ENCODE results near the gene TAF11L10. TPM values are rescaled to one million over a fixed set of nuclear protein-coding genes. Genes with fewer than 3 reads are reported as not detected.
"Not testable (repeated sequence)": the region's sequence is repeated elsewhere in the genome, so short reads cannot be mapped to it uniquely, and the experiment has no call there.

TAF11L10 gene
- not detected in 2 replicates for total RNA-seq (2014; rRNA removed; shearing (Covaris generic))

DNA sequence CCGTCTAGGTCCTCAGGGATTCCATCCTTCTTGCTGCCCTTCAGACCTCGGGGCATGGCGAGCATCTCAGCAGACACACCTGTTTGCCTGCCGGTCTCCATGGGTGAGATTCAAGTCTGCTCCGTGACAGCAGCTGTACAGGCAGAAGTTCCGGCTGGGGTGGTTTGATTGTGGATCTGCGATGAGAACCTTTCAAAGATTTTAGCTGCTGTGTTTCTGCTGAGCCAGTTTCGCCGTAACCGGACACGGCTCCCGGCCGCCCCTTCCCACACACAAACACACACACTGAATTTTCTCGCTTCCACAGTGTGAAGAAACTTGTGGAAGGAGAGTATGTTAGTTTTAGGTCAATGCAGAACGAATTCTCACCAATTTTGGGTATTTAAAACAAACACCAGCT lies at the start of gene TAF11L10:
TAF11L10 (minus strand) TSS at position 101 of the 400 bp plus-strand sequence.
- DNase-seq (ENCODE audit: low spot score): not testable (repeated sequence)

DNA sequence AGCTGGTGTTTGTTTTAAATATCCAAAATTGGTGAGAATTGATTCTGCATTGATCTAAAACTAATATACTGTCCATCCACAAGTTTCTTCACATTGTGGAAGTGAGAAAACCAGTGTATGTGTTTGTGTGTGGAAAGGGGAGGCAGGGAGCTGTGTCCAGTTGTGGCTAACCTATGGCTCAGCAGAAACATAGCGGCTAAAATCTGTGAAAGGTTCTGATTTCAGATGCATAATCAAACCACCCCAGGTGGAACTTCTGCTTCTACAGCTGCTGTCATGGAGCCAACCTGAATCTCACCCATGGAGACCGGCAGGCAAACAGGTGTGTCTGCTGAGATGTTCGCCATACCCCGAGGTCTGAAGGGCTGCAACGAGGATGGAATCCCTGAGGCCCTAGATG lies 36.5 kb upstream of the TAF11L10 start, which contains the start of gene TAF11L14:
TAF11L14 (plus strand) TSS at position 301 of the 400 bp plus-strand sequence.
- DNase-seq (ENCODE audit: low spot score): no peak

DNA sequence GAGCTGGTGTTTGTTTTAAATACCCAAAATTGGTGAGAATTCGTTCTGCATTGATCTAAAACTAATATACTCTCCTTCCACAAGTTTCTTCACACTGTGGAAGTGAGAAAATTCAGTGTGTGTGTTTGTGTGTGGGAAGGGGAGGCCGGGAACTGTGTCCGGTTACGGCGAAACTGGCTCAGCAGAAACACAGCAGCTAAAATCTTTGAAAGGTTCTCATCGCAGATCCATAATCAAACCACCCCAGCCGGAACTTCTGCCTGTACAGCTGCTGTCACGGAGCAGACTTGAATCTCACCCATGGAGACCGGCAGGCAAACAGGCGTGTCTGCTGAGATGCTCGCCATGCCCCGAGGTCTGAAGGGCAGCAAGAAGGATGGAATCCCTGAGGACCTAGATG lies 34.2 kb upstream of the TAF11L10 start, which contains the start of gene TAF11L13:
TAF11L13 (plus strand) TSS at position 301 of the 400 bp plus-strand sequence.
- DNase-seq (ENCODE audit: low spot score): not testable (repeated sequence)

DNA sequence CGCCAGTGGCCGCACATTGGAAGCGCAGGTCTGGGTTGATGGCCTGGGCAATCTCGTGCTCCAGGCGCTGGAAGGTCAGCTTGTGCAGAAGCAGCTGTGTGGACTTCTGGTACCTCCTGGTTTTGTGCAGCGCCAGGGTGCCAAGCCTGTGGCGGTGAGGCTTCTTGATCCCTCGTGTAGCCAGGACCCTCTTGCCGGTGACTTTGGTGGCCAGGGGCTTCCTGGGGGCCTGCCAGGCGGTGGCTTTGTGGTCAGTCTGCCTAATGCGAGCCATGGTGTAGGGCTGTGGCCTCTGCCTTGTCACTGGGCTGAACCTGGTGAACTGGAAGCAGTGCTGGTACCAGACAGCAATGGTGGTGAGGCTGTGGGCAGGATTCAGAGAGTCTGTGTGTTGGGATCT lies 28.1 kb upstream of the TAF11L10 start:
- no peak for DNase-seq (ENCODE audit: low spot score)

DNA sequence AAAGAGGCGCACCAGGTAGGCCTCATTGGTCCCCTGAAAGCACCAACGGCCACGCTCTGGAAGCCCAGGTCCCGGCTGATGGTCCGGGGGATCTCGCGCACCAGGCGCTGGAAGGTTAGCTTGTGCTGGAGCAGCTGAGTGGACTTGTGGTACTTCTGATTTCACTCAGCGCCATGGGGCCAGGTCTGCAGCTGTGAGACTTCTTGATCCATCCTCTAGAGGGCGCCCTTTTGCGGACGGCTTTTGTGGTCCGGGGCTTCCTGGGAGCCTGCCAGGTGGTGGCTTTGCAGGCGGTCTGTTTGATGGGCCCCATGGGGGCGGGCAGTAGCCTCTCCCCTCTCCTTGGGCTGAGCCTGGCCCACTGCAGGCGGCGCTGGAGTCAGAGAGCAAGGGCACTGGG lies 23.0 kb upstream of the TAF11L10 start:
- DNase-seq (ENCODE audit: low spot score): no peak

DNA sequence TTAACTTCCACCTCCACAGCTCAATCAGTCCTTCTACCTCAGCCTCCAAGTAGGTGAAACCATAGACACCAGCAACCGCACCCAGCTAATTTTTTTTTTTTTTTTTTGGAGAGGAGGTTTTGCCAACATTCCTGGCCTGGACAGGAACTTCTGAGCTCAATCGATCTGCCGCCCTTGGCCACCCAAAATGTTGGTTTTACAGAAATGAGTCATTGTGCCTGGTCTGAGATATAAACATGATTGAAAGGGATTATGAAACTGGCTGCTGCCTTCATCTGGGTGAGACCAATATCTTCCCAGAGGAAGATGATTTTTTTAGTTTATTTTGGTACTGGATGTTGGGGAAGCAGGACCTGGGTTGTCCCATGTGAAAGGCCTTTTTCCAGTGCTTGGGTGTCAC lies 21.7 kb upstream of the TAF11L10 start:
- no peak for DNase-seq (ENCODE audit: low spot score)

DNA sequence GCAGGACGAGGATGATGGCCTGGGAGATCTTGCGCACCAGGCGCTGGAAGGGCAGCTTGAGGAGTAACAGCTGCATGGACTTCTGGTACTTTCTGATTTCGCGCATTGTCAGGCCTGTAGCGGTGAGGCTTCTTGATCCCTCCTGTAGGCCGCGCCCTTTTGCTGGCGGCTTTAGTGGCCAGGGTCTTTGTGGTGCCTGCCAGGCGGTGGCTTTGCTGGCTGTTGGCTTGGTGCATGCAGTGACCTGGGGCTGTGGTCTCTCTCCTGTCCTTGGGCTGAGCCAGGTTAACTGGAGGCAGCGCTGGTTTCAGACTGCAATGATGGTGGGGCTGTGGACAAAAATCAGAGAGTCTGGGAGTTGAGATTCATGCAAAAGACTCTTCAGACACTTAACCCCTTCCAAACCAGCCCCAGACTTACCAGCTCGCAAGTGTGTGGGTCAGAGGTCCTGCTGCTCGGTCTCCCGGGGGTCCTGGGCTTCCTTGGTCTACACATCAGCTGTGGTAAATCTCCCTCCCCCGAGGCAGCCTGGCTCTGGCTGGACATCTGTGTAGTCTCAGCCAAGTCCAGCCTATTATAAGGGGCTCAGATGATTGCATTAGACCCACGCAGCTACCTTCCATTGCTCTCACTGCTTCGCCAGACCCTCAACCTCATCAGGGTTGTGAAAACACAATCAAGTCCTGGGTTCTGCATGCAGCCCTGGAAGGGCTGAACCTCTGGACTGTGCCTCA lies 17.4 kb upstream of the TAF11L10 start:
- no peak for DNase-seq (ENCODE audit: low spot score)

DNA sequence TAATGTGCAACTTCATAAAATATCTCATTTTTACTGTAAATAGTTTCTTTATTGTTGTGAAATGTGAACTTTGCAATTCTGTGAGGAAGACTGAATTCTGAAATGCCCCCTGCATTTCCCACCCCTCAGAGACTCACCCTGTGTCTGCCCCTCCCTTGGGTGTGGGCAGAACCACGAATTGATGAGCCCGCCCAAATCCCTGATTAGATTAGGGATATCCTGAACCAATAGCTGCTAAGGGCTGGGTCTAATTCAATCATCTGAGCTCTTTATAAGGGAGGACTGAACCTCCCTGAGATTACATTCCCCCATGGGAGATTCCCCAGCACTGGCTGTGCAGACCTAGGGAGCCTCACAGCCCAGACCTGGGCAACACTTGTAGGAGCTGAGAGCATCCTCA lies 12.5 kb upstream of the TAF11L10 start, which contains the start of gene TAF11L12:
TAF11L12 (plus strand) TSS at position 301 of the 400 bp plus-strand sequence.
- DNase-seq (ENCODE audit: low spot score): not testable (repeated sequence)

DNA sequence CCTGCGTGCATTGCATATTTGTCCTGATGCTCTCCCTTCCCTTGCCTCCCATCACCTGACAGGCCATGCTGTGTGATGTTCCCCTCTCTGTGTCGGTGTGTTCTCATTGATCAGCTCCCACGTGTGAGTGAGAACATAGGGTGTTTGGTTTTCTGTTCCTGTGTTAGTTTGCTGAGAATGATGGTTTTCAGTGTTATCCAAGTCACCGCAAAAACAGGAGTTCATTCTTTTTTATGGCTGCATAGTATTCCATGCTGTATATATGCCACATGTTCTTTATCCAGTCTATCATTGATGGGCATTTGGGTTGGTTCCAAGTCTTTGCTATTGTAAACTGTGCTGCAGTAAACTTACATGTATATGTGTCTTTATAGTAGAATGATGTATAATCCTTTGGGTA lies 9.8 kb upstream of the TAF11L10 start:
- not testable (repeated sequence) for DNase-seq (ENCODE audit: low spot score)

DNA sequence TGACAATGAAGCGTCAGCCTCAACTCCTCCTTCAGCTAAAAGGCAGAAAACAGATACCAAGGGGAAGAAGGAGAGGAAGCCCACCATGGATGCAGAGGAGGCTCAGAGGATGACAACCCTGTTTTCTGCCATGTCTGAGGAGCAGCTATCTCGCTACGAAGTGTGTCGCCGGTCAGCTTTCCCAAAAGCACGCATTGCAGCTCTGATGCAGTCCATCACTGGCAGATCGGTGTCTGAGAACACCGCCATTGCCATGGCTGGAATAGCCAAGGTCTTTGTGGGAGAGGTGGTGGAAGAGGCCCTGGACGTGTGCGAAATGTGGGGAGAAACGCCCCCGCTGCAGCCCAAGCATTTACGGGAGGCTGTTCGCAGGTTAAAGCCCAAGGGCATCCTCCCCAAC lies 7.3 kb upstream of the TAF11L10 start:
- no peak for DNase-seq (ENCODE audit: low spot score)

DNA sequence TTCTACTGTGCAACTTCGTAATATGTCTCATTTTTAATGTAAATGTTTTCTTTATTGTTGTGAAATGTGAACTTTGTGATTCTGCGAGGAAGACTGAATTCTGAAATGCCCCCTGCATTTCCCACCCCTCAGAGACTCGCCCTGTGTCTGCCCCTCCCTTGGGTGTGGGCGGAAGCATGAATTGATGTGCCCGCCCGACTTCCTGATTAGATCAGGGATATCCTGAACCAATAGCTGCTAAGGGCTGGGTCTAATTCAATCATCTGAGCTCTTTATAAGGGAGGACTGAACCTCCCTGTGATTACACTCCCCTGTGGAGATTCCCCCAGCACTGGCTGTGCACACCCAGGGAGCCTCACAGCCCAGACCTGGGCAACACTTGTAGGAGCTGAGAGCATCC lies 6.3 kb upstream of the TAF11L10 start, which contains the start of gene TAF11L11:
TAF11L11 (plus strand) TSS at position 304 of the 400 bp plus-strand sequence.
- DNase-seq (ENCODE audit: low spot score): not testable (repeated sequence)

DNA sequence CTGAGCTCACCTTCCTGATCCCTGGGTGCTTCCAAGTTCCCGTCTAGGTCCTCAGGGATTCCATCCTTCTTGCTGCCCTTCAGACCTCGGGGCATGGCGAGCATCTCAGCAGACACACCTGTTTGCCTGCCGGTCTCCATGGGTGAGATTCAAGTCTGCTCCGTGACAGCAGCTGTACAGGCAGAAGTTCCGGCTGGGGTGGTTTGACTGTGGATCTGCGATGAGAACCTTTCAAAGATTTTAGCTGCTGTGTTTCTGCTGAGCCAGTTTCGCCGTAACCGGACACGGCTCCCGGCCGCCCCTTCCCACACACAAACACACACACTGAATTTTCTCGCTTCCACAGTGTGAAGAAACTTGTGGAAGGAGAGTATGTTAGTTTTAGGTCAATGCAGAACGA lies 3.4 kb downstream of the TAF11L10 start, which contains the start of gene TAF11L9:
TAF11L9 (minus strand) TSS at position 140 of the 400 bp plus-strand sequence.
- not testable (repeated sequence) for DNase-seq (ENCODE audit: low spot score)

DNA sequence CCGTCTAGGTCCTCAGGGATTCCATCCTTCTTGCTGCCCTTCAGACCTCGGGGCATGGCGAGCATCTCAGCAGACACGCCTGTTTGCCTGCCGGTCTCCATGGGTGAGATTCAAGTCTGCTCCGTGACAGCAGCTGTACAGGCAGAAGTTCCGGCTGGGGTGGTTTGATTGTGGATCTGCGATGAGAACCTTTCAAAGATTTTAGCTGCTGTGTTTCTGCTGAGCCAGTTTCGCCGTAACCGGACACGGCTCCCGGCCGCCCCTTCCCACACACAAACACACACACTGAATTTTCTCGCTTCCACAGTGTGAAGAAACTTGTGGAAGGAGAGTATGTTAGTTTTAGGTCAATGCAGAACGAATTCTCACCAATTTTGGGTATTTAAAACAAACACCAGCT lies 6.8 kb downstream of the TAF11L10 start, which contains the start of gene TAF11L8:
TAF11L8 (minus strand) TSS at position 101 of the 400 bp plus-strand sequence.
- DNase-seq (ENCODE audit: low spot score): not testable (repeated sequence)

DNA sequence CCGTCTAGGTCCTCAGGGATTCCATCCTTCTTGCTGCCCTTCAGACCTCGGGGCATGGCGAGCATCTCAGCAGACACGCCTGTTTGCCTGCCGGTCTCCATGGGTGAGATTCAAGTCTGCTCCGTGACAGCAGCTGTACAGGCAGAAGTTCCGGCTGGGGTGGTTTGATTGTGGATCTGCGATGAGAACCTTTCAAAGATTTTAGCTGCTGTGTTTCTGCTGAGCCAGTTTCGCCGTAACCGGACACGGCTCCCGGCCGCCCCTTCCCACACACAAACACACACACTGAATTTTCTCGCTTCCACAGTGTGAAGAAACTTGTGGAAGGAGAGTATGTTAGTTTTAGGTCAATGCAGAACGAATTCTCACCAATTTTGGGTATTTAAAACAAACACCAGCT lies 12.0 kb downstream of the TAF11L10 start, which contains the start of gene TAF11L7:
TAF11L7 (minus strand) TSS at position 101 of the 400 bp plus-strand sequence.
- not testable (repeated sequence) for DNase-seq (ENCODE audit: low spot score)

Other genes with a start within 250 kb of the TAF11L10 start
- gene TAF11L2, start 99.6 kb downstream of the TAF11L10 start, total RNA-seq (2014; rRNA removed; shearing (Covaris generic)): not detected in 2 replicates
- not detected in 2 replicates for gene TAF11L3, start 79.5 kb downstream of the TAF11L10 start, total RNA-seq (2014; rRNA removed; shearing (Covaris generic))
- not detected in 2 replicates for gene TAF11L4, start 76.0 kb downstream of the TAF11L10 start, total RNA-seq (2014; rRNA removed; shearing (Covaris generic))
- gene TAF11L5, start 72.6 kb downstream of the TAF11L10 start, total RNA-seq (2014; rRNA removed; shearing (Covaris generic)): not detected in 2 replicates
- not detected in 2 replicates for gene TAF11L6, start 69.2 kb downstream of the TAF11L10 start, total RNA-seq (2014; rRNA removed; shearing (Covaris generic))
- gene TAF11L7, start 12.1 kb downstream of the TAF11L10 start, total RNA-seq (2014; rRNA removed; shearing (Covaris generic)): not detected in 2 replicates
- not detected in 2 replicates for gene TAF11L8, start 6.9 kb downstream of the TAF11L10 start, total RNA-seq (2014; rRNA removed; shearing (Covaris generic))
- gene TAF11L9, start 3.4 kb downstream of the TAF11L10 start, total RNA-seq (2014; rRNA removed; shearing (Covaris generic)): not detected in 2 replicates
- gene TAF11L11, start 6.4 kb upstream of the TAF11L10 start, total RNA-seq (2014; rRNA removed; shearing (Covaris generic)): not detected in 2 replicates
- not detected in 2 replicates for gene TAF11L12, start 12.6 kb upstream of the TAF11L10 start, total RNA-seq (2014; rRNA removed; shearing (Covaris generic))
- not detected in 2 replicates for gene TAF11L13, start 34.3 kb upstream of the TAF11L10 start, total RNA-seq (2014; rRNA removed; shearing (Covaris generic))
- gene TAF11L14, start 36.6 kb upstream of the TAF11L10 start, total RNA-seq (2014; rRNA removed; shearing (Covaris generic)): not detected in 2 replicates